GM23338 (cell line): ENCODE measurements around the gene SLC12A7.

Source experiments
- CREB1 ChIP-seq: fragments of 250-450 bp; sonication (Bioruptor Pico); IDR thresholded peaks from 2 replicates; pipeline ENCODE4 v1.5.0; 2020; ENCODE audit warnings: low read depth, mild to moderate bottlenecking, moderate library complexity
- EZH2 ChIP-seq: fragments of 200-600 bp; sonication (generic); IDR thresholded peaks from one replicate; pipeline ENCODE4 v1.8.0; 2017; ENCODE audit warnings: antibody characterized with exemption, mild to moderate bottlenecking, low read depth; ENCODE audit not compliant: unreplicated experiment
- EZH2phosphoT487 ChIP-seq: fragments of 200-600 bp; sonication (generic); IDR thresholded peaks from one replicate; pipeline ENCODE4 v1.8.1; 2018; ENCODE audit warnings: antibody characterized with exemption; ENCODE audit not compliant: unreplicated experiment
- POLR2AphosphoS5 ChIP-seq: IDR thresholded peaks from 2 replicates; pipeline ENCODE4 v1.6.1; 2016; ENCODE audit warnings: antibody characterized with exemption, low read depth
- ZNF114 ChIP-seq: fragments of 250-450 bp; sonication (Bioruptor Pico); IDR thresholded peaks from 2 replicates; pipeline ENCODE4 v1.5.0; 2020; ENCODE audit warnings: mild to moderate bottlenecking, moderate library complexity
- TF ChIP-seq, protein P1 (sequence below), 2 experiments: fragments of 200-600 bp in 1 of 2; sonication (generic) in 1 of 2; conservative IDR thresholded peaks; 2 replicates each; pipeline versions ENCODE4 v1.5.1 to v1.6.1; 2016 to 2017; ENCODE audit warnings: antibody characterized with exemption in 2 of 2, low read depth in 2 of 2, mild to moderate bottlenecking in 2 of 2, moderate library complexity in 1 of 2

DNA sequence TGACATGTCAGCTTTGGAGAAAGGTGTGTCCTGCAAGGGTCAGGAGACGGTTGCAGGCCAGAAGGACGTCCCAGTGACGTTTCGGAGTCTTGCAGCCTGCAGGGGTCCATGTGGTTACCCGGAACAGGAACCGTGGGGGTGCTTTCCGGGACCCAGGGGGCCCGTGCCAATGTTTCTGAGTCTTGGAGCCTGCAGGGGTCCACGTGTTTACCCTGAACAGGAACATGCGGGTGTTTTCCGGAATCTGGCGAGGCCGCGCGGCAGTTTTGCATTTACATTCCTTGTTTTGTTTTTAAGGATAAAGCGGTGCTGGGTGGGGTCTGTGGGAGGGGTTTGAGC, 72.7 kb downstream of the SLC12A7 start:
- TF ChIP-seq ZNF114 (CRISPR knock-in tag) (no peak), CREB1 (CRISPR knock-in tag) (no peak), POLR2AphosphoS5 (no peak), EZH2 (no peak), EZH2phosphoT487 (no peak)
- TF ChIP-seq, protein P1, sequence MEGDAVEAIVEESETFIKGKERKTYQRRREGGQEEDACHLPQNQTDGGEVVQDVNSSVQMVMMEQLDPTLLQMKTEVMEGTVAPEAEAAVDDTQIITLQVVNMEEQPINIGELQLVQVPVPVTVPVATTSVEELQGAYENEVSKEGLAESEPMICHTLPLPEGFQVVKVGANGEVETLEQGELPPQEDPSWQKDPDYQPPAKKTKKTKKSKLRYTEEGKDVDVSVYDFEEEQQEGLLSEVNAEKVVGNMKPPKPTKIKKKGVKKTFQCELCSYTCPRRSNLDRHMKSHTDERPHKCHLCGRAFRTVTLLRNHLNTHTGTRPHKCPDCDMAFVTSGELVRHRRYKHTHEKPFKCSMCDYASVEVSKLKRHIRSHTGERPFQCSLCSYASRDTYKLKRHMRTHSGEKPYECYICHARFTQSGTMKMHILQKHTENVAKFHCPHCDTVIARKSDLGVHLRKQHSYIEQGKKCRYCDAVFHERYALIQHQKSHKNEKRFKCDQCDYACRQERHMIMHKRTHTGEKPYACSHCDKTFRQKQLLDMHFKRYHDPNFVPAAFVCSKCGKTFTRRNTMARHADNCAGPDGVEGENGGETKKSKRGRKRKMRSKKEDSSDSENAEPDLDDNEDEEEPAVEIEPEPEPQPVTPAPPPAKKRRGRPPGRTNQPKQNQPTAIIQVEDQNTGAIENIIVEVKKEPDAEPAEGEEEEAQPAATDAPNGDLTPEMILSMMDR (conservative IDR thresholded peaks at IDR 0.05; ENCODE audit: low read depth in 2 of 2): no peak
